Activated naive CD4-positive, alpha-beta T cell treated with Interleukin-2 at 50 U/mL for 16 hours (primary cell): ENCODE data around the gene PFKP.

Experiments
- DNase-seq: peaks from one replicate; pipeline ENCODE4 v3.0.0-alpha.2; 2020

PFKP gene

GRCh38 chr10:3072641-3073360, 5.5 kb downstream of the PFKP start:
- DNase-seq = no peak

GRCh38 chr10:3074145-3074665, 6.9 kb downstream of the PFKP start:
- no peak for DNase-seq

- no peak for DNase-seq
Observed at GRCh38 chr10:3074985-3075600, 7.7 kb downstream of the PFKP start.

DNA sequence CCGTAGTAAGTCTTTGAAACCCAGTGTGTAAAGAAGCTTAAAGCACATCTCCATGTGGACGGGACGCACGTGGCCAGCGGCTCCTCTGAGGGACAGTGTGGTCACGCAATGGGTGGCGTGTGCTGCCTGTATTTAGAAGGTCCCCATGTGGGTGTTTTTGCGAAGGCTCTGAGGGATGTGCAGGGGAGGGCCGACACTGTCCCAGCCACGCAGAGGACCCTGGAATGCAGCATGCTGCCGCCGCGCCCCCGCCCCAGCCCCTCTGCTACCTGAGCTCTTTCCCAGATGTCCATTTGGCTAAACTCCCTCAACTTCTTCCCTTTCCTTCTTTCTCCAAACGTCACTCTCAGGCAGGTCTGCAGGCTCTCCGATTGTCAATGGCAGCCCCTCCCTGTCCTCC, 8.8 kb downstream of the PFKP start:
- no peak for DNase-seq

GRCh38 chr10:3077509-3077908, 10.2 kb downstream of the PFKP start:
- no peak for DNase-seq

- DNase-seq = no peak
Observed at GRCh38 chr10:3077940-3078630, 10.7 kb downstream of the PFKP start.

DNA sequence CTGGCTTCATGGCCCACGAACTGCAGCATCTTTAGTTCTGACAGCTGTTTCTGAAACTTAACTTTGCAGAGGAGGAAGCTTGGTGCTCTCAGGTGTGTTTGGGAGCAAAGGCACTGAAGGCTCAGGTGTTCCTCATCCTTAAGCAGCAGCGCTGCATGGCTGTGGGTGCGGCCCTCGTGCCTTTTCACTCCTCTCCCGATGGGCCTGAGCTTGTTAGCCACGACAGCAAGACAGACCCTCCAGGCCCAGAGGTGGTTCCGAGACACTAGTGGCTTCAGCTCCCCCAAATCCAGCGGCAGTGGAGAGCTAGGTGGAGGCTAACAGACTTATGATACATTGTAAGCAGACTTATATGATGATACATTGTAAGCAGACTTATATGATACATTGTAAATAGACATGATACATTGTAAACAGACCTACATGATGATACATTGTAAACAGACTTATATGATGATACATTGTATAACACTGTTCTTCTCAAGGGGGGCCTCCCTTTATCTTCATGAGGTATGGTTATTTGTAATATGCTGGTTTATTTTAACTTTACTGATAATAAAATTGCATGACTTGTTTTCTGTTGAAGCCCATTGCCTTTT, 14.1 kb downstream of the PFKP start:
- no peak for DNase-seq

- no peak for DNase-seq
Observed at GRCh38 chr10:3082290-3082689, 14.9 kb downstream of the PFKP start.

DNA sequence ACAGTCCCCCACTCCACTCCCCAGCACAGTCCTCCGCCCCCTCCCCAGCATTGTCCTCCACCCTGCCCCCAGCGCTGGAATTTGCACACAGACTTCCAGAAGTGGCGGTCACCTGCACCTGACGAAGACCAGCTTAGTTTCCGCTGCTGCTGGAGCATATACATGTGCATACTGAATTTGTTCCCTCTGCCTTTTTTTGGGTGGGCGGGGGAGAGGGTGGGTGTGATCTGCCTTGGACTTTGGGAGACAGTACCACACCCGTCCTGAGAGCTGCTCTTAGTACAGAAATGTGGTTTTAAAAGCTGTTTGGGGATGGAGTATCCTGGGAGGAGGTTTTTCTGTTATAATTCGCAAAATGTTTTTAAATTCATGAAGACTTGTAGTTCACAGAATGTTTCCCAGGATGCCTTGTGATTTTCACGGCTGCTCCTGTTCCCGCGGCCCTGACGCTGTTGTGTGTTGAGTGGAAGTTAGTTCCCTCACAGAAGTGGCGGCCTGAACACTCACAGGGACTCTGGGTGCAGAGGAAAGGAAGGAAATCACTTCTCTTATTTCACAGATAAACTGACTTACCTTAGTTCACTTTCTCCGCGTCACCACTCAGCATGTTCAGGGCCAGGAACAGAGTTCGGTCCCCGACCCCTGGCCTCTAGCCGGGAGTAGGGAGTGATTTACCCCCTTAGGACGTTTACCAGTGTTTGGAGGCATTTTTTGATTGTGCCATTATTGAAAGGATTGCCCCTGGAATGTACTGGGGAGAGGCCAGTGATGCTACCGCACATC, 18.6 kb downstream of the PFKP start:
- DNase-seq = no peak

DNA sequence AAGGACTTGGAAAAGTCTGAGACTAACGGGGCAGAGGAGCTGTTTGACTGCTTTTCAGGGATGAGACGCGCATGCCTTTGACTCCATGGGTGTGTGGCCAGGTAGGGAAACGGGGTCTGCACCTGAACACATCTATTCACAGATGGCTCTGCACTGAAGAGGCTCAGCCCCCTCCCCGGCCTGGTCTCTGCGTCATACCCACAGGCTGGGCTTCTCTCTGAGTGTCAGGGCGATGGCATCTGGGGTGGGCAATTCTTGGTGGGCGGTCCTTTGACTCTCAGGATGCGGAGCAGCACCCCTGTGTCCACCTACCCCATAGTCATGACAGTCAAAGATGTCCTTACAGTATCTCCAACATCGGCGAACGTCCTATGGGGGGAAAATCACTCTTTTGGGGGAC, 23.0 kb downstream of the PFKP start:
- DNase-seq = no peak

- DNase-seq = peak; percentile 64
Observed at GRCh38 chr10:3090914-3091787, 23.8 kb downstream of the PFKP start.

GRCh38 chr10:3091921-3092320, 24.6 kb downstream of the PFKP start:
- no peak for DNase-seq

- DNase-seq = no peak
Observed at GRCh38 chr10:3093996-3094395, 26.6 kb downstream of the PFKP start.

GRCh38 chr10:3094609-3095036, 27.3 kb downstream of the PFKP start:
- DNase-seq = no peak

- peak; percentile 64 for DNase-seq
Observed at GRCh38 chr10:3095373-3096139, 28.2 kb downstream of the PFKP start.

DNA sequence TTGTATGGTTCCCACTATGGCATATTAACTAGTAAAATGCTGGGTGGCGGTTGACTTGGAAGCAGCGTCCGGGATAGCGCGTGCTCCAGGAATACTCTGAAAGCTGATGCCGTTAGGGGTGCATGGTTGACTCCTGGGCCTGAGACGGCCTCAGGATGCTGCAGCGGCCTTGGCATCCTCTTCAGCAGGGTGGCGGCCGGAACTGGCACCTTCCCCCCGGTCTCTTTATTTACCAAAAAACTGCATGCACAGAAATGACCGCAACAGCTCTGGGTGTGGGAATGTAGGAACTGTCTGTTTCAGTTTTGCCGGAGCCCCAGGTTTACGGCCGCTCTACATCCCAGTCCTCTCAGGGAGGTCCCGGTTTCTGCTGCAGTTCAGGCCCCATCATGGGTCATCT, 28.8 kb downstream of the PFKP start:
- DNase-seq = no peak

DNA sequence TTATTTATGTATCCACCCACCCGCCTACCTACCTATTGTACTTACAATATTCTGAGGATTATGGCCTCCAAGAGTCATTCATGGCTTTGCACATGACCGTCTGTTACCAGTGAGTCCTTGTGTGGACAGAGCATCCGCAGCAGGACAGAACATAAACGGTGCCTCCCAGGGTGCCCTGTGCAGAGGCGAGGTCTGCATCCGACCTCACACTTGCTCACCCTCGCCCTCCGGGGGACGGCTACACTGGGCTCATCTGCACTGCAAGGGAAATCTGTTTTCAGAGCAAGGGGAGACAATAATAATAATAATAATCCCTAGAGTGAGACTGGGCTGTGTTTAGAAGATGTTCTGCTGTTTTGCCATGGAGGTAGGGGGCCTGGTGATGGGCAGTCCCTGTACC, 29.8 kb downstream of the PFKP start:
- DNase-seq = no peak

DNA sequence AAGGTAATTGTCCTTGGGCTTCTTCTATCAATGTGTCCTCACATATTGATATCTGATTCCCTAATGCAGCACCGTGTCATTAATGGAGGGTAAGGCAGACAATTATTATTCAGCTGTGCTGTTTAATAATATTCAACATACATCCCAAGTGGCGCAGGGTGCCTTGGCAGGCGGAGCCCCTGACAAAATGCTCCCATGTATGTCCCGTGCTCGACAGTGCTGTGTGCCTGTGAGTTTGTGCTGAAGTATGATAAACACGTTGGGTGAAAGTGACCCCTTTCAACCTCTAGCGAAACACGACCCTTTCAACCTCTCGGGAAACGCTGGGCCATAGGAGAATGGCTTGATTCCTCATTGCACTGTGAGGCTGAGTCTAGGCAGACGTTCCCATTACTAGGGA, 31.3 kb downstream of the PFKP start:
- DNase-seq = no peak

- no peak for DNase-seq
Observed at GRCh38 chr10:3099291-3100092, 32.1 kb downstream of the PFKP start.
